ENCODE results near the gene SUN3. TPM values are rescaled to one million over a fixed set of nuclear protein-coding genes. Genes with fewer than 3 reads are reported as not detected.

The SUN3 gene
- polyA plus RNA-seq, 1 of the 3 experiments (the other 2 are of a cell fraction) = 0.12 TPM

GRCh38 chr7:48006866-48007265 is 22.0 kb downstream of the SUN3 start:
- no peaks in the 10 kb centered on the region for H3K4me1 ChIP-seq (ENCODE audit: control insufficient read depth in 1 of 2, insufficient read depth in 2 of 2, low read depth in 1 of 2, low read length in 1 of 2)
- no peak overlapping the region for H3K9ac ChIP-seq
- ChIA-PET CTCF (interaction anchor here (1.7 to 1.8 kb wide), 2 partner anchors 14 to 103 kb away, joined by 5 to 7 read pairs; no protein-coding TSS in a partner anchor), POLR2A (no interaction called here)
- H3K9me3 ChIP-seq = no peaks in the 10 kb centered on the region
- no peak overlapping the region for H3K4me3 ChIP-seq (ENCODE audit: low read depth in 2 of 2, low read length in 1 of 2)
- WGBS (ENCODE audit: low lambda C conversion rate) = 67% methylated on average over 6 of the region's 6 CpGs
- no peak for DNase-seq
- H3K4me2 ChIP-seq = no peak overlapping the region
- H3K27ac ChIP-seq (ENCODE audit: low read depth in 2 of 2, low read length in 1 of 2) = no peak overlapping the region
- H3F3A ChIP-seq (replicated peaks; ENCODE audit: insufficient read depth) = no peaks in the 10 kb centered on the region
- no peaks in the 10 kb centered on the region for H3K36me3 ChIP-seq (replicated peaks in 1 of 2; ENCODE audit: control insufficient read depth in 1 of 2, insufficient read depth in 2 of 2, low read length in 1 of 2)
- no peaks in the 10 kb centered on the region for H3K9me2 ChIP-seq
- H4K20me1 ChIP-seq (ENCODE audit: insufficient read depth) = no peaks in the 10 kb centered on the region
- no peak overlapping the region for H2AFZ ChIP-seq (ENCODE audit: low read depth)
- no peaks in the 10 kb centered on the region for H3K79me2 ChIP-seq (ENCODE audit: insufficient read depth)
- no peak for TF ChIP-seq ZBTB33 (IDR thresholded peaks at IDR 0.05; ENCODE audit: borderline replicate concordance, low read depth)
- no peak for TF ChIP-seq CHD2 (IDR thresholded peaks at IDR 0.05; ENCODE audit: low read length, partially characterized antibody)
- TF ChIP-seq SIN3A (IDR thresholded peaks at IDR 0.05; ENCODE audit: borderline replicate concordance, low read depth, low read length) = no peak
- TF ChIP-seq YY1 (IDR thresholded peaks at IDR 0.05; ENCODE audit: low read depth) = no peak
- TF ChIP-seq JUND (IDR thresholded peaks at IDR 0.05) = no peak
- TF ChIP-seq POLR2AphosphoS5 (IDR thresholded peaks at IDR 0.05; ENCODE audit: low read depth, low read length) = no peak
- TF ChIP-seq CTCF (IDR thresholded peaks at IDR 0.05) = no peak
- TF ChIP-seq FOXJ3 (CRISPR knock-in tag; IDR thresholded peaks at IDR 0.05) = no peak
- TF ChIP-seq USF2 (IDR thresholded peaks at IDR 0.05; ENCODE audit: borderline replicate concordance, low read depth, low read length) = no peak
- TF ChIP-seq NFIC (IDR thresholded peaks at IDR 0.05; ENCODE audit: borderline replicate concordance) = no peak
- TF ChIP-seq EP300 (IDR thresholded peaks at IDR 0.05; ENCODE audit: borderline replicate concordance in 1 of 2, low read depth in 1 of 2, low read length in 1 of 2) = no peak
- no peak for TF ChIP-seq TAF1 (IDR thresholded peaks at IDR 0.05; ENCODE audit: borderline replicate concordance, low read depth, low read length)
- TF ChIP-seq RAD21 (IDR thresholded peaks at IDR 0.05; ENCODE audit: low read length) = no peak
- no peak for TF ChIP-seq MEF2A (IDR thresholded peaks at IDR 0.05; ENCODE audit: borderline replicate concordance, low read depth)
- peaks cover 5% of the 10 kb centered on the region; the same call in 1 of the 2 replicates for H3K27me3 ChIP-seq (ENCODE audit: insufficient read depth)
